Liver (tissue), 9 donors: ENCODE results near the gene RAD51B. TPM values are rescaled to one million over a fixed set of nuclear protein-coding genes. Genes with fewer than 3 reads are reported as not detected.

Experiments
- DNase-seq: peaks from one replicate; pipeline ENCODE4 v3.0.0-alpha.2; 2017; ENCODE audit warnings: low spot score
- H3K27ac ChIP-seq, 2 donors: one replicate each; pipeline ENCODE4 v1.7.0; 2013; ENCODE audit warnings: inconsistent platforms in 2 of 2, low read length in 2 of 2, control low read depth in 1 of 2, low read depth in 1 of 2, mild to moderate bottlenecking in 1 of 2
- H3K27me3 ChIP-seq, 4 donors: one replicate each; pipeline versions ENCODE4 v1.6.1 to v1.7.0; 2013; ENCODE audit warnings: low read length in 3 of 4, inconsistent platforms in 1 of 4, mild to moderate bottlenecking in 1 of 4, moderate library complexity in 1 of 4; ENCODE audit not compliant: control insufficient read depth in 4 of 4, insufficient read depth in 4 of 4
- H3K36me3 ChIP-seq, 4 donors: one replicate each; pipeline versions ENCODE4 v1.6.1 to v1.7.0; 2013; ENCODE audit warnings: low read length in 3 of 4, mild to moderate bottlenecking in 3 of 4, low read depth in 1 of 4, moderate library complexity in 1 of 4; ENCODE audit not compliant: control insufficient read depth in 4 of 4, insufficient read depth in 3 of 4
- H3K4me1 ChIP-seq, 4 donors: one replicate each; pipeline versions ENCODE4 v1.6.1 to v1.7.0; 2013; ENCODE audit warnings: low read length in 3 of 4, mild to moderate bottlenecking in 3 of 4, moderate library complexity in 1 of 4; ENCODE audit not compliant: control insufficient read depth in 4 of 4, insufficient read depth in 4 of 4
- H3K4me3 ChIP-seq, 3 donors: one replicate each; pipeline versions ENCODE4 v1.6.1 to v1.7.0; 2013; ENCODE audit warnings: low read length in 3 of 3, control low read depth in 1 of 3, low read depth in 1 of 3, mild to moderate bottlenecking in 1 of 3
- H3K9ac ChIP-seq, 2 donors: one replicate each; pipeline ENCODE4 v1.7.0; 2013; ENCODE audit warnings: low read length in 2 of 2, mild to moderate bottlenecking in 2 of 2, moderate library complexity in 2 of 2, control low read depth in 1 of 2, low read depth in 1 of 2
- H3K9me3 ChIP-seq, 4 donors: one replicate each; pipeline versions ENCODE4 v1.6.1 to v1.7.0; 2013; ENCODE audit warnings: low read length in 3 of 4; ENCODE audit not compliant: control insufficient read depth in 4 of 4
- EGR1 ChIP-seq, 2 donors: IDR thresholded peaks; 2 replicates each; pipeline ENCODE4 v1.6.1; 2016 to 2018; ENCODE audit warnings: antibody characterized with exemption in 2 of 2, low read depth in 2 of 2
- FOXA1 ChIP-seq: IDR thresholded peaks from 2 replicates; pipeline ENCODE4 v1.6.1; 2016; ENCODE audit warnings: antibody characterized with exemption
- FOXA2 ChIP-seq: IDR thresholded peaks from 2 replicates; pipeline ENCODE4 v1.6.1; 2016; ENCODE audit warnings: antibody characterized with exemption
- GABPA ChIP-seq, 2 donors: IDR thresholded peaks in 1 of 2; conservative IDR thresholded peaks in 1 of 2; 2 replicates each; pipeline ENCODE4 v1.6.1; 2016; ENCODE audit warnings: antibody characterized with exemption in 2 of 2, mild to moderate bottlenecking in 1 of 2, moderate library complexity in 1 of 2
- HNF4A ChIP-seq, 2 donors: conservative IDR thresholded peaks; 2 replicates each; pipeline ENCODE4 v1.6.1; 2016; ENCODE audit warnings: antibody characterized with exemption in 2 of 2, mild to moderate bottlenecking in 2 of 2
- HNF4G ChIP-seq: IDR thresholded peaks from 2 replicates; pipeline ENCODE4 v1.6.1; 2016; ENCODE audit warnings: antibody characterized with exemption
- JUND ChIP-seq, 2 donors: IDR thresholded peaks; 2 replicates each; pipeline ENCODE4 v1.6.1; 2016; ENCODE audit warnings: antibody characterized with exemption in 2 of 2
- NR2F2 ChIP-seq: IDR thresholded peaks from 2 replicates; pipeline ENCODE4 v1.6.1; 2016; ENCODE audit warnings: antibody characterized with exemption
- RAD21 ChIP-seq, 2 donors: IDR thresholded peaks; 2 replicates each; pipeline ENCODE4 v1.6.1; 2016; ENCODE audit warnings: antibody characterized with exemption in 2 of 2, mild to moderate bottlenecking in 2 of 2
- RXRA ChIP-seq, 2 donors: IDR thresholded peaks; 2 replicates each; pipeline ENCODE4 v1.6.1; 2017 to 2018; ENCODE audit warnings: antibody characterized with exemption in 2 of 2, mild to moderate bottlenecking in 1 of 2
- SP1 ChIP-seq: IDR thresholded peaks from 2 replicates; pipeline ENCODE4 v1.6.1; 2018; ENCODE audit warnings: antibody characterized with exemption, mild to moderate bottlenecking
- TAF1 ChIP-seq: conservative IDR thresholded peaks from 2 replicates; pipeline ENCODE4 v1.6.1; 2016; ENCODE audit warnings: antibody characterized with exemption, mild to moderate bottlenecking
- YY1 ChIP-seq: IDR thresholded peaks from 2 replicates; pipeline ENCODE4 v1.6.1; 2016; ENCODE audit warnings: antibody characterized with exemption, mild to moderate bottlenecking
- WGBS: extraction: QIAGEN DNeasy Blood & Tissue Kit; methylation state at CpG from one replicate; pipeline ENCODE4 v1.1.7; 2013; 5-methylcytosine and 5-hydroxymethylcytosine counted together
- polyA plus RNA-seq, 2 donors: library from polyadenylated mRNA; stranded (reverse) in 1 of 2; unstranded in 1 of 2; fragments of 200-250 nt in 1 of 2; fragments of >200 nt in 1 of 2; fragmentation: Nextera tagmentation in 1 of 2; extraction: Ambion mirVana in 1 of 2; gene quantifications; one replicate each; pipeline versions ENCODE4 v1.2.1 to v1.2.3, GENCODE V29; 2013 to 2015
- total RNA-seq, 2 donors: library from RNA; depleted of rRNA; stranded (reverse); fragments of >200 nt; gene quantifications; one replicate each; pipeline ENCODE4 v1.2.3, GENCODE V29; 2014
- TF ChIP-seq, protein P1 (sequence below): fragments of 150-350 bp; IDR thresholded peaks from 2 replicates; pipeline ENCODE4 v1.5.1; 2017; ENCODE audit warnings: improper control_type of control experiment, low read depth, low read length; ENCODE audit not compliant: missing input control
- TF ChIP-seq, protein P2 (sequence below): IDR thresholded peaks from 2 replicates; pipeline ENCODE4 v1.6.1; 2016; ENCODE audit warnings: antibody characterized with exemption
- TF ChIP-seq, protein P3 (sequence below): IDR thresholded peaks from 2 replicates; pipeline ENCODE4 v1.6.1; 2016; ENCODE audit warnings: antibody characterized with exemption, mild to moderate bottlenecking
- TF ChIP-seq, protein P4 (sequence below): IDR thresholded peaks from 2 replicates; pipeline ENCODE4 v1.6.1; 2016; ENCODE audit warnings: antibody characterized with exemption
- TF ChIP-seq, protein P5 (sequence below): IDR thresholded peaks from 2 replicates; pipeline ENCODE4 v1.6.1; 2016; ENCODE audit warnings: antibody characterized with exemption
- donor health status: healthy.
- donor health status: healthy.
- donor health status: healthy.
- donor health status: healthy.
- donor health status: healthy.

Gene RAD51B
- total and polyA plus RNA-seq, 4 donors, result 0.81 to 12.9 (median 2.4) TPM

- H3K4me1 ChIP-seq, result peaks cover 3 to 16% (median 10%) of the 10 kb centered on the region in 4 donors
- no peak for DNase-seq
- H3K36me3 ChIP-seq, result no peaks in the 10 kb centered on the region
- no peak overlapping the region for H3K4me3 ChIP-seq
- no peaks in the 10 kb centered on the region for H3K27me3 ChIP-seq
- no peak overlapping the region for H3K27ac ChIP-seq
- no peaks in the 10 kb centered on the region for H3K9me3 ChIP-seq
- no peak overlapping the region for H3K9ac ChIP-seq
- TF ChIP-seq YY1, result no peak
- no peak for TF ChIP-seq JUND (IDR thresholded peaks at IDR 0.05)
- TF ChIP-seq, protein P1, sequence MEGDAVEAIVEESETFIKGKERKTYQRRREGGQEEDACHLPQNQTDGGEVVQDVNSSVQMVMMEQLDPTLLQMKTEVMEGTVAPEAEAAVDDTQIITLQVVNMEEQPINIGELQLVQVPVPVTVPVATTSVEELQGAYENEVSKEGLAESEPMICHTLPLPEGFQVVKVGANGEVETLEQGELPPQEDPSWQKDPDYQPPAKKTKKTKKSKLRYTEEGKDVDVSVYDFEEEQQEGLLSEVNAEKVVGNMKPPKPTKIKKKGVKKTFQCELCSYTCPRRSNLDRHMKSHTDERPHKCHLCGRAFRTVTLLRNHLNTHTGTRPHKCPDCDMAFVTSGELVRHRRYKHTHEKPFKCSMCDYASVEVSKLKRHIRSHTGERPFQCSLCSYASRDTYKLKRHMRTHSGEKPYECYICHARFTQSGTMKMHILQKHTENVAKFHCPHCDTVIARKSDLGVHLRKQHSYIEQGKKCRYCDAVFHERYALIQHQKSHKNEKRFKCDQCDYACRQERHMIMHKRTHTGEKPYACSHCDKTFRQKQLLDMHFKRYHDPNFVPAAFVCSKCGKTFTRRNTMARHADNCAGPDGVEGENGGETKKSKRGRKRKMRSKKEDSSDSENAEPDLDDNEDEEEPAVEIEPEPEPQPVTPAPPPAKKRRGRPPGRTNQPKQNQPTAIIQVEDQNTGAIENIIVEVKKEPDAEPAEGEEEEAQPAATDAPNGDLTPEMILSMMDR, result no peak
- no peak for TF ChIP-seq FOXA1
- TF ChIP-seq HNF4G, result no peak
- no peak for TF ChIP-seq TAF1
- TF ChIP-seq HNF4A (conservative IDR thresholded peaks at IDR 0.05), result no peak
- no peak for TF ChIP-seq FOXA2
- no peak for TF ChIP-seq RAD21 (IDR thresholded peaks at IDR 0.05)
Observed at GRCh38 chr14:67821121-67821520, 1.5 kb downstream of the RAD51B start.

- Histone ChIP-seq H3K36me3 (no peaks in the 10 kb centered on the region), H3K27me3 (no peaks in the 10 kb centered on the region), H3K9ac (no peak overlapping the region), H3K4me1 (no peaks in the 10 kb centered on the region), H3K27ac (no peak overlapping the region), H3K4me3 (no peak overlapping the region), H3K9me3 (no peaks in the 10 kb centered on the region)
- WGBS, result 93% methylated on average over 8 of the region's 8 CpGs
- DNase-seq, result no peak
- no peak for TF ChIP-seq JUND (IDR thresholded peaks at IDR 0.05)
- TF ChIP-seq, protein P2, sequence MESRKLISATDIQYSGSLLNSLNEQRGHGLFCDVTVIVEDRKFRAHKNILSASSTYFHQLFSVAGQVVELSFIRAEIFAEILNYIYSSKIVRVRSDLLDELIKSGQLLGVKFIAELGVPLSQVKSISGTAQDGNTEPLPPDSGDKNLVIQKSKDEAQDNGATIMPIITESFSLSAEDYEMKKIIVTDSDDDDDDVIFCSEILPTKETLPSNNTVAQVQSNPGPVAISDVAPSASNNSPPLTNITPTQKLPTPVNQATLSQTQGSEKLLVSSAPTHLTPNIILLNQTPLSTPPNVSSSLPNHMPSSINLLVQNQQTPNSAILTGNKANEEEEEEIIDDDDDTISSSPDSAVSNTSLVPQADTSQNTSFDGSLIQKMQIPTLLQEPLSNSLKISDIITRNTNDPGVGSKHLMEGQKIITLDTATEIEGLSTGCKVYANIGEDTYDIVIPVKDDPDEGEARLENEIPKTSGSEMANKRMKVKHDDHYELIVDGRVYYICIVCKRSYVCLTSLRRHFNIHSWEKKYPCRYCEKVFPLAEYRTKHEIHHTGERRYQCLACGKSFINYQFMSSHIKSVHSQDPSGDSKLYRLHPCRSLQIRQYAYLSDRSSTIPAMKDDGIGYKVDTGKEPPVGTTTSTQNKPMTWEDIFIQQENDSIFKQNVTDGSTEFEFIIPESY, result no peak
- no peak for TF ChIP-seq SP1
- no peak for TF ChIP-seq FOXA2
- TF ChIP-seq RXRA (IDR thresholded peaks at IDR 0.05), result no peak
- no peak for TF ChIP-seq FOXA1
- no peak for TF ChIP-seq TAF1
Observed at GRCh38 chr14:67831113-67831512, 11.5 kb downstream of the RAD51B start.

DNA sequence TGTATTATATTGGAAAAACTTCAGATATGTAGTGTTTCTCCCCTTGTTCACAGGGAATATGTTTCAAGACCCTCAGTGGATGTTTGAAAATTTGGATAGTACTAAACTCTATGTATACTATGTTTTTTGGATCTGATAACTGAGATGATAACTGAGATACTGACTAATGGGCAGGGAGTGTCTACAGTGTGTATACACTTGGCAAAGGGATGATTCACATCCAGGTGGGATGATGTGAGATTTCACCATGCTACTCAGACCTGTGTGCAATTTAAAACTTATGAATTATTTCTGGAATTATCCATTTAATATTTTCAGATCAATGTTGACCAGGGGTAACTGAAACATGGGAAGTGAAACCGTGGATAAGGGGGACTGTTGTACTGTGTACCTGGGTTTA is 13.8 kb downstream of the RAD51B start:
- Histone ChIP-seq H3K9ac (no peak overlapping the region), H3K27ac (no peak overlapping the region), H3K9me3 (no peaks in the 10 kb centered on the region), H3K4me1 (no peaks in the 10 kb centered on the region), H3K27me3 (no peaks in the 10 kb centered on the region), H3K4me3 (no peak overlapping the region), H3K36me3 (no peaks in the 10 kb centered on the region)
- no peak for DNase-seq
- WGBS, result 96% methylated on average over 1 of the region's 1 CpG
- no peak for TF ChIP-seq HNF4G
- TF ChIP-seq, protein P1, result no peak
- TF ChIP-seq, protein P3, sequence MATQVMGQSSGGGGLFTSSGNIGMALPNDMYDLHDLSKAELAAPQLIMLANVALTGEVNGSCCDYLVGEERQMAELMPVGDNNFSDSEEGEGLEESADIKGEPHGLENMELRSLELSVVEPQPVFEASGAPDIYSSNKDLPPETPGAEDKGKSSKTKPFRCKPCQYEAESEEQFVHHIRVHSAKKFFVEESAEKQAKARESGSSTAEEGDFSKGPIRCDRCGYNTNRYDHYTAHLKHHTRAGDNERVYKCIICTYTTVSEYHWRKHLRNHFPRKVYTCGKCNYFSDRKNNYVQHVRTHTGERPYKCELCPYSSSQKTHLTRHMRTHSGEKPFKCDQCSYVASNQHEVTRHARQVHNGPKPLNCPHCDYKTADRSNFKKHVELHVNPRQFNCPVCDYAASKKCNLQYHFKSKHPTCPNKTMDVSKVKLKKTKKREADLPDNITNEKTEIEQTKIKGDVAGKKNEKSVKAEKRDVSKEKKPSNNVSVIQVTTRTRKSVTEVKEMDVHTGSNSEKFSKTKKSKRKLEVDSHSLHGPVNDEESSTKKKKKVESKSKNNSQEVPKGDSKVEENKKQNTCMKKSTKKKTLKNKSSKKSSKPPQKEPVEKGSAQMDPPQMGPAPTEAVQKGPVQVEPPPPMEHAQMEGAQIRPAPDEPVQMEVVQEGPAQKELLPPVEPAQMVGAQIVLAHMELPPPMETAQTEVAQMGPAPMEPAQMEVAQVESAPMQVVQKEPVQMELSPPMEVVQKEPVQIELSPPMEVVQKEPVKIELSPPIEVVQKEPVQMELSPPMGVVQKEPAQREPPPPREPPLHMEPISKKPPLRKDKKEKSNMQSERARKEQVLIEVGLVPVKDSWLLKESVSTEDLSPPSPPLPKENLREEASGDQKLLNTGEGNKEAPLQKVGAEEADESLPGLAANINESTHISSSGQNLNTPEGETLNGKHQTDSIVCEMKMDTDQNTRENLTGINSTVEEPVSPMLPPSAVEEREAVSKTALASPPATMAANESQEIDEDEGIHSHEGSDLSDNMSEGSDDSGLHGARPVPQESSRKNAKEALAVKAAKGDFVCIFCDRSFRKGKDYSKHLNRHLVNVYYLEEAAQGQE, result no peak
- no peak for TF ChIP-seq TAF1
- TF ChIP-seq FOXA1, result no peak
- TF ChIP-seq FOXA2, result no peak
- no peak for TF ChIP-seq RAD21 (IDR thresholded peaks at IDR 0.05)
- TF ChIP-seq, protein P4, sequence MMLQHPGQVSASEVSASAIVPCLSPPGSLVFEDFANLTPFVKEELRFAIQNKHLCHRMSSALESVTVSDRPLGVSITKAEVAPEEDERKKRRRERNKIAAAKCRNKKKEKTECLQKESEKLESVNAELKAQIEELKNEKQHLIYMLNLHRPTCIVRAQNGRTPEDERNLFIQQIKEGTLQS, result no peak
- no peak for TF ChIP-seq SP1
- no peak for TF ChIP-seq RXRA (IDR thresholded peaks at IDR 0.05)
- TF ChIP-seq HNF4A (conservative IDR thresholded peaks at IDR 0.05), result no peak
- no peak for TF ChIP-seq YY1
- TF ChIP-seq NR2F2, result no peak
- no peak for TF ChIP-seq JUND (IDR thresholded peaks at IDR 0.05)
- TF ChIP-seq, protein P5, sequence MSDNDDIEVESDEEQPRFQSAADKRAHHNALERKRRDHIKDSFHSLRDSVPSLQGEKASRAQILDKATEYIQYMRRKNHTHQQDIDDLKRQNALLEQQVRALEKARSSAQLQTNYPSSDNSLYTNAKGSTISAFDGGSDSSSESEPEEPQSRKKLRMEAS, result no peak
- TF ChIP-seq GABPA (IDR thresholded peaks at IDR 0.05 in 1 of 2, conservative IDR thresholded peaks at IDR 0.05 in 1 of 2), result no peak
- TF ChIP-seq EGR1 (IDR thresholded peaks at IDR 0.05; ENCODE audit: low read depth in 2 of 2), result no peak
